IgD-negative memory B cell (primary cell): Measurements from ENCODE around the gene SORBS1. TPM values are rescaled to one million over a fixed set of nuclear protein-coding genes. Genes with fewer than 3 reads are reported as not detected.

ENCODE experiments used
- H3K27ac Mint-ChIP-seq, 3 donors: one replicate each; pipeline ENCODE4 v1.8.0; 2020 to 2022; ENCODE audit warnings: mild to moderate bottlenecking in 3 of 3, mixed read lengths in 3 of 3, moderate library complexity in 1 of 3
- H3K27me3 Mint-ChIP-seq: one replicate; pipeline ENCODE4 v1.8.0; 2021; ENCODE audit warnings: mixed read lengths
- H3K36me3 Mint-ChIP-seq: one replicate; pipeline ENCODE4 v1.8.0; 2020; ENCODE audit warnings: mild to moderate bottlenecking, mixed read lengths
- H3K4me1 Mint-ChIP-seq, 3 donors: one replicate each; pipeline ENCODE4 v1.8.0; 2020 to 2022; ENCODE audit warnings: mixed read lengths in 3 of 3, mild to moderate bottlenecking in 1 of 3
- H3K4me3 Mint-ChIP-seq, 4 donors: one replicate each; pipeline ENCODE4 v1.8.0; 2020 to 2022; ENCODE audit warnings: mild to moderate bottlenecking in 4 of 4, mixed read lengths in 4 of 4, moderate library complexity in 3 of 4
- H3K9me3 Mint-ChIP-seq, 3 donors: one replicate each; pipeline ENCODE4 v1.8.0; 2020 to 2021; ENCODE audit warnings: mixed read lengths in 3 of 3, mild to moderate bottlenecking in 1 of 3
- polyA plus RNA-seq: library from polyadenylated mRNA; unstranded; fragments of 300-500 nt; fragmentation: Illumina TruSeq; gene quantifications from one replicate; pipeline ENCODE4 v1.2.3, GENCODE V29; 2021

Gene SORBS1
- polyA plus RNA-seq, 1 donor from 2014 or later = 0.41 TPM

DNA sequence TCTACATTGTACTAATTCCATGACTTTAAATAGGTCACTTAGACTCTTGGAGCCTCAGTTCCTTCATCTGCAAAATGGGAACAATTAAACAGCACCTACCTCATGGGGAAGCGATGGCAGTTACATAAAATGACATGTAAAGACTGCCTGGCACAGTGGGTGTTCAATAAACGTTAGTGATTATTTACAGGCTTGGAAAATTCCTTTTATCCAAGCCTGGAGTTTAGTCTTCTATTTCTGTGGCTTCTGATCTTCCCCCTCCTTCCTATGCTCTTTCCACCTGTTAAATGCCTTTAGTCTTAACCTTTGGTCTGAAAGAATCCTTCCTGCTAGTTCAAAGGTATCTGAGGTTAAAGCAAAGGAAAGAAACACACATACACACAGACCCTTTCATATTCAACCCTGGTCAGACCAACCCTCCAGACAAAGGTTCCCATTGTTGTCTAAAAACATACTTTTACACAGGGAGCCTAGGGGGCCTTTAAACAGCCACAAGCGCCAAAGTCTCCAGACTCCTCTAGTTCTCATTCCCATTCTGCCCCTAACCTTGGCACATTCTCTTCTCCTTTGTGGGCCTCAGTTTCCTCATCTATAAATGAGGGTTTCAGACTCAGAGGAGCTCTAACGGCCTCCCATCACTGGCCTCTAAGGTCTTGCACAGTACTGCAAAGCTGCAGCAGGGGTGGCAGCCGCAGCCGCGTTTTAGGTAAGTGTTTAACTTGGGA is 21.4 kb downstream of the SORBS1 start:
- H3K4me1 Mint-ChIP-seq = peaks cover 0 to 2% (median 0%) of the 10 kb centered on the region in 3 donors

DNA sequence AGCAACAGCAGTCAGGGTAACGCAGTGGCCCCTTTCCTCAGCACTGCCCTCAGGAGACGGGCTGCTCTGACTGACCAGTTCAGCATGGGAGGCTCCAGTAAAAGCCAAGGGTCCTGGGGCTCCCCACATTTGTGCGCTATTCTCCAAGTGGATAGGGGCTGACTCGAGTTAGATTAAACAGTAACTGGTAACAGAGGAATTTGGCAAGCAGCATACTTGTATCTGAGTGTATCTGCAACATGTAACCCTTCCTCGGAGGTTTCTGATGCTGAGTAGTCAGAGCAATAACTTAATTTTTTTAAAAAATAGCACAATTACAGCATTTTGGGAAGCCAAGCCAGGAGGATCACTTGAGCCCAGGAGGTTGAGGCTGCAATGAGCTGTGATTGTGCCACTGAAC is 22.8 kb downstream of the SORBS1 start:
- no peaks in the 10 kb centered on the region for H3K27me3 Mint-ChIP-seq
- peaks cover 0 to 2% (median 0%) of the 10 kb centered on the region in 3 donors for H3K4me1 Mint-ChIP-seq
- no peaks in the 10 kb centered on the region for H3K9me3 Mint-ChIP-seq
- no peak overlapping the region for H3K4me3 Mint-ChIP-seq
- no peaks in the 10 kb centered on the region for H3K36me3 Mint-ChIP-seq
- H3K27ac Mint-ChIP-seq = no peak overlapping the region

More for the DNA sequence above, 21.4 kb downstream of the SORBS1 start:
- Mint-ChIP-seq H3K9me3 (no peaks in the 10 kb centered on the region), H3K27ac (no peak overlapping the region), H3K27me3 (no peaks in the 10 kb centered on the region), H3K36me3 (peaks cover 1% of the 10 kb centered on the region), H3K4me3 (no peak overlapping the region)

GRCh38 chr10:95537542-95537927 is 23.6 kb downstream of the SORBS1 start:
- Mint-ChIP-seq H3K4me3 (no peak overlapping the region), H3K27ac (no peak overlapping the region), H3K36me3 (no peaks in the 10 kb centered on the region), H3K27me3 (no peaks in the 10 kb centered on the region), H3K4me1 (peaks cover 0 to 2% (median 0%) of the 10 kb centered on the region in 3 donors), H3K9me3 (no peaks in the 10 kb centered on the region)

DNA sequence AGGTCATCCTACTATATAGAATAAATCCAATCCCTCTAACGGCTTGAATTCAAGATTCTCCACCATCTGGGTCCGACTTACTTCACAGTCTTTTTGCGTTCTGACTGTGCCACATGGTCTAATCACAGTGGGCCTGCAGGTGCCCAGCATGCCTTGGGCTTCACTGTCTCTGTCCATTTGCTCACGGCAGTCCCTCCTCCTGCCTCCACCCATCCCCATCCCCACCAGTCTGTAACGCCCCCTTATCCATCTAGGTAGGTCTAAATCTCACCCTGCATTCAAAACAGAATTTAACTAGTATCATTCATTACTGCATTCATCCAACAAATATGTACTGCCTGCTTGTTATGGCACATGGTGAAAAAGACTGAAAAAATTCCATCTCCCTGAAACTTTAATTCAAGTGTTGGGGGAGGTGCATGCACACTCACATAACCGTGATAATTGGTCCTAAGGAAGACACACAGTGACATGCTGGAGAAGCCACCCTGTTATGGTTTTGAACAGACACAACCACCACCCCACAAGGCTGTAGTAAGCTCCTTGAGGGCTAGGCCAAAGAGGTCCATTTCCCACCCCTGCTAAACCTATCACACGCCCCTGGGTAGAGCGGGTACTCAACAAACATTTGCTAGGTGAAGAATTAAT is 24.2 kb downstream of the SORBS1 start:
- no peak overlapping the region for H3K4me3 Mint-ChIP-seq
- peaks cover 0 to 2% (median 0%) of the 10 kb centered on the region in 3 donors for H3K4me1 Mint-ChIP-seq
- H3K27ac Mint-ChIP-seq = no peak overlapping the region
- H3K27me3 Mint-ChIP-seq = no peaks in the 10 kb centered on the region
- no peaks in the 10 kb centered on the region for H3K36me3 Mint-ChIP-seq
- no peaks in the 10 kb centered on the region for H3K9me3 Mint-ChIP-seq

DNA sequence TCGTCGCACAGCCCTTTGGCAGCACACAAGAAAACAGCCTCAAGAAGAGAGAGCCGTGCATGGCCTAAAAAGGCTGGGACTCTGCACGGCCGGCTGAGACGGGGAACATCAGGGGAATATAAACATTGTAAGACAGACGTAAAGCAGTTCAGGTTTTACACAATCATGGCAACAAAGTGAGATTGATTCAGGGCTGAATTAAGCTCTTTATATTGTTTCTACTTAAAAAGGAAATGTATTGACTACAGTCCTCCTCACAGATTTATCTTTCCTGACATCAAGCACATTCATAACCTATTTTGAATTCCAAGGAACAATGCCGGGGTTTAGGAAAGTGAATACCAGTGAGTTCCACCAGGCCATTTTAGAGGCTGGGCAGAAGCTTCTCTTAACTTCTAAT is 25.2 kb downstream of the SORBS1 start:
- H3K27me3 Mint-ChIP-seq = no peaks in the 10 kb centered on the region
- H3K4me3 Mint-ChIP-seq = no peak overlapping the region
- no peaks in the 10 kb centered on the region for H3K36me3 Mint-ChIP-seq
- no peak overlapping the region for H3K27ac Mint-ChIP-seq
- H3K4me1 Mint-ChIP-seq = peaks cover 0 to 2% (median 0%) of the 10 kb centered on the region in 3 donors
- no peaks in the 10 kb centered on the region for H3K9me3 Mint-ChIP-seq

- no peaks in the 10 kb centered on the region for H3K36me3 Mint-ChIP-seq
- H3K27me3 Mint-ChIP-seq = no peaks in the 10 kb centered on the region
- no peak overlapping the region for H3K27ac Mint-ChIP-seq
- H3K4me1 Mint-ChIP-seq = peaks cover 0 to 2% (median 0%) of the 10 kb centered on the region in 3 donors
- no peaks in the 10 kb centered on the region for H3K9me3 Mint-ChIP-seq
- H3K4me3 Mint-ChIP-seq = no peak overlapping the region
Measured at GRCh38 chr10:95535526-95535925, 25.6 kb downstream of the SORBS1 start.

GRCh38 chr10:95533590-95533989 is 27.6 kb downstream of the SORBS1 start:
- H3K4me1 Mint-ChIP-seq = peaks cover 0 to 2% (median 0%) of the 10 kb centered on the region in 3 donors
- H3K27me3 Mint-ChIP-seq = peaks cover 5% of the 10 kb centered on the region
- H3K9me3 Mint-ChIP-seq = no peaks in the 10 kb centered on the region
- H3K36me3 Mint-ChIP-seq = no peaks in the 10 kb centered on the region
- H3K27ac Mint-ChIP-seq = no peak overlapping the region
- no peak overlapping the region for H3K4me3 Mint-ChIP-seq

DNA sequence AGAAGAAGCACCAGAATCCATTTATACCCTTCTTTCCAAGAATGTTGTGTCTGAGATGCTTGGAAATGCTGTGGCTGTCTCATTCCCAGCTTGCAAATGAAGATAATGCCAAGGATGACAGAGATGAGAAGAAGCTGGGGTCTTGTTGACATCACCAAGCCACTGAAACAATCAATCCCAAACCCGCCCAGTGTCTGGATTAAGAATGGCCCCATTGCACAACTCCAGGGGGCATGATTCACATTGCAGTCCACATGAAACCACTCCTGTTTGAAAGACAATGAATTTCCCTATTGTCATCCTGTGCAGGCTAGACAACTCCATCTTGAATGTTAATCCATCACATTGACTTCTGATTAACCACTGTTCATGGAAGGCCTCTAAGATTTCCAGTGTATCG is 28.6 kb downstream of the SORBS1 start:
- peaks cover 0 to 3% (median 0%) of the 10 kb centered on the region in 3 donors for H3K9me3 Mint-ChIP-seq
- no peaks in the 10 kb centered on the region for H3K36me3 Mint-ChIP-seq
- H3K27ac Mint-ChIP-seq = no peak overlapping the region
- H3K27me3 Mint-ChIP-seq = peaks cover 5% of the 10 kb centered on the region
- peaks cover 0 to under 1% (median 0%) of the 10 kb centered on the region in 3 donors for H3K4me1 Mint-ChIP-seq
- H3K4me3 Mint-ChIP-seq = no peak overlapping the region

GRCh38 chr10:95531994-95532399 is 29.2 kb downstream of the SORBS1 start:
- Mint-ChIP-seq H3K9me3 (peaks cover 0 to 3% (median 0%) of the 10 kb centered on the region in 3 donors), H3K27me3 (peaks cover 5% of the 10 kb centered on the region), H3K36me3 (no peaks in the 10 kb centered on the region), H3K27ac (no peak overlapping the region), H3K4me1 (no peaks in the 10 kb centered on the region), H3K4me3 (no peak overlapping the region)

- peaks cover 5% of the 10 kb centered on the region for H3K27me3 Mint-ChIP-seq
- peak overlapping the region in 1 of 3 donors; percentile 6 for H3K27ac Mint-ChIP-seq
Measured at GRCh38 chr10:95531058-95531809, 29.9 kb downstream of the SORBS1 start.

DNA sequence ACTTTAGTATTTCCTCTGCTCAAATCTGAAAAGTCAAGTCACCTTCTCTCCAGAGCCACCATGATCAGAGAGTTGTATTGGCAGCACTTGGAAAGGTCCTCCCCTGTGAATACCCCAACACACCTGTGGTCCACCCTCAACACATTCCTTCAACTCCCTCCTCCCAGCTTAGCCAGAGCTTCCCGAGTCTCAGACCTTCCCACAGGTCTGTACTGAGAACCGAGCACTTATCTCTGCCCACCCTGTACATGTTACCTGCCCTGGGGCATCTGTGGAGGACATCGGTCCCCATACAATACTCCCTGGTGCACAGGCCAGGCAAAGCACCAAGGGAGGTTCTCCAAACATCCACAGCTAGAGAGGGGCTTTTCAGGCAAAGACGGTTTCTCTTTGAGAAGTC is 30.6 kb downstream of the SORBS1 start:
- Mint-ChIP-seq H3K9me3 (peaks cover 0 to 3% (median 0%) of the 10 kb centered on the region in 3 donors), H3K27ac (no peak overlapping the region), H3K4me3 (no peak overlapping the region), H3K27me3 (peaks cover 5% of the 10 kb centered on the region), H3K36me3 (no peaks in the 10 kb centered on the region), H3K4me1 (no peaks in the 10 kb centered on the region)

More at GRCh38 chr10:95531058-95531809, 29.9 kb downstream of the SORBS1 start:
- Mint-ChIP-seq H3K4me3 (no peak overlapping the region), H3K9me3 (peaks cover 0 to 3% (median 0%) of the 10 kb centered on the region in 3 donors), H3K36me3 (no peaks in the 10 kb centered on the region), H3K4me1 (no peaks in the 10 kb centered on the region)

DNA sequence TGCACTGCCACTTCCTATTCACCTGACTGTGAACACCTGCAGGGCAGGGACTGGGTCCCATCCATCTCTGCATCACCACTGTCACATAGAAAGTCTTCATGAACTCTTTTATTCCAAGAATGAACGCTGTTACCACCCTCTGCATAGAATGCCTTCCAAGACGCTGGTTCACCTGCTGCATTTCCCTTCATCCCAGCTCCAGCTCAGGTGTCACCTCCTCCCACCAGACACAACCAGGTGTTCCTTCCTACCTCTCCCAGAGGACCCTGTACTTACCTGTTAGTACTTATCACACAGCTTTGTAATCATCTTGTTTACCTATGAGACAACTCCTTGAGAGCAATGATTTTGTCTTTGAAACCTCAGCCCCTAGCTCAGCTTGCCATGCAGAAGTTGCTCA is 31.1 kb downstream of the SORBS1 start:
- H3K27me3 Mint-ChIP-seq = peaks cover 5% of the 10 kb centered on the region
- H3K4me1 Mint-ChIP-seq = no peaks in the 10 kb centered on the region
- no peaks in the 10 kb centered on the region for H3K36me3 Mint-ChIP-seq
- H3K9me3 Mint-ChIP-seq = peaks cover 0 to 3% (median 0%) of the 10 kb centered on the region in 3 donors
- H3K27ac Mint-ChIP-seq = no peak overlapping the region
- H3K4me3 Mint-ChIP-seq = no peak overlapping the region

GRCh38 chr10:95526044-95526443 is 35.1 kb downstream of the SORBS1 start:
- H3K4me1 Mint-ChIP-seq = no peaks in the 10 kb centered on the region

GRCh38 chr10:95525033-95525418 is 36.1 kb downstream of the SORBS1 start:
- Mint-ChIP-seq H3K4me3 (no peak overlapping the region), H3K27ac (no peak overlapping the region), H3K9me3 (peaks cover 0 to 3% (median 0%) of the 10 kb centered on the region in 3 donors), H3K36me3 (peaks cover 3% of the 10 kb centered on the region), H3K27me3 (peaks cover 5% of the 10 kb centered on the region), H3K4me1 (no peaks in the 10 kb centered on the region)

More at GRCh38 chr10:95526044-95526443, 35.1 kb downstream of the SORBS1 start:
- Mint-ChIP-seq H3K27me3 (peaks cover 8% of the 10 kb centered on the region), H3K9me3 (peaks cover 0 to 3% (median 0%) of the 10 kb centered on the region in 3 donors), H3K4me3 (no peak overlapping the region), H3K36me3 (peaks cover 3% of the 10 kb centered on the region), H3K27ac (no peak overlapping the region)

GRCh38 chr10:95524358-95525032 is 36.7 kb downstream of the SORBS1 start:
- H3K4me3 Mint-ChIP-seq = no peak overlapping the region
- peaks cover 3% of the 10 kb centered on the region for H3K36me3 Mint-ChIP-seq
- peaks cover 3% of the 10 kb centered on the region for H3K27me3 Mint-ChIP-seq
- H3K4me1 Mint-ChIP-seq = no peaks in the 10 kb centered on the region
- no peak overlapping the region for H3K27ac Mint-ChIP-seq
- peaks cover 0 to 3% (median 0%) of the 10 kb centered on the region in 3 donors for H3K9me3 Mint-ChIP-seq
